Stimulated activated CD4-positive, alpha-beta T cell treated with anti-CD3 and anti-CD28 coated beads, Interleukin-2, amount 100 ng/mL, for 48 hours (primary cell): ENCODE data around the gene CFAP69.
"Not testable (repeated sequence)": the region's sequence is repeated elsewhere in the genome, so short reads cannot be mapped to it uniquely, and the experiment has no call there.

Experiments
- DNase-seq, 2 donors: peaks; one replicate each; pipeline ENCODE4 v3.0.0-alpha.2; 2020

Gene CFAP69

GRCh38 chr7:90346336-90347125 is 101.6 kb downstream of the CFAP69 start, which contains the start of gene GTPBP10:
Gene GTPBP10, plus strand, starts transcription at chr7:90346716. Its CDS starts 26 bp downstream, at chr7:90346742.
- DNase-seq = peak; percentile 92 to 93

DNA sequence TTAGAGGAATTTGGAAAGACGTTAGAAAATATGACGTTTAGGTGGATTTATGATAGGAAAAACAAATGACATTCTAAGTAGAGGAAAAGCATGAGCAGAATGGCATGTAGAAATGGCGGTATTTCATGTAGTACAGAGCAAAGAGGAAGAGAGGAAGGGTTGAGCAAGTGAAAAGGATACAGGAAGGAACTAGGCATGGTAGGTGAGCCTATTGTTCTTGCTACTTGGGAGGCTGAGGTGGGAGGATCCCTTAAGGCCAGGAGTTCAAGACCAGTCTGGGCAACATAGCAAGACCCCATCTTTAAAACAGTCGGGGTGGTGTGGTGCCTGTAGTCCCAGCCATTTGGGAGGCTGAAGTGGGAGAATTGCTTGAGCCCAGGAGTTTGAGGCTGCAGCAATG is 102.8 kb downstream of the CFAP69 start:
- no peak for DNase-seq

DNA sequence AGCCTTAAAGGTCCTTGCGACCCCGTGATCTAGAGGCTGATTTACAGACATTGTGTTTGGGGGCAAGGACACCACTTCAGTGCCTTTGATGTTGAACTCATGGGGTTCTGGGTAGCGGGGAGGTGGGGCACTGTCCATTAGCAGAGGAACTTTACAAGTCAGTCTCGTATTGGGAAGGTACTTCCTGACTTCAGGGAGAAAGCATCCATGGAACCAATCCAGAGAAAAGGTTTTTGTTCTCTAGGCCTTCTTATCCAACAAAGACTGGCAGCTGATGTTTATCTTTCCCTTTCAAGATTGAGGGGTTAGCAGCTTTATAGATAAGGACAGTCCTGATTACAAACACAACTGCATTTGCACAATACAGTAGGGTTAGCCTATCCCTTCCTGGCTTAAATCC is 104.3 kb downstream of the CFAP69 start:
- DNase-seq = no peak

- DNase-seq = not testable (repeated sequence)
These were observed 105.1 kb downstream of the CFAP69 start for GRCh38 chr7:90350032-90350431.

GRCh38 chr7:90351987-90352386 is 107.0 kb downstream of the CFAP69 start:
- no peak for DNase-seq
